Thyroid gland (tissue), 4 donors: ENCODE data around the gene SPTBN4. TPM values are rescaled to one million over a fixed set of nuclear protein-coding genes. Genes with fewer than 3 reads are reported as not detected.

Experiments used
- DNase-seq, 2 donors: peaks; one replicate each; pipeline ENCODE4 v3.0.0-alpha.2; 2019
- H3K27ac ChIP-seq, 3 donors: fragments of 200-600 bp; sonication (generic); 1 replicate in 2 of 3; 2 replicates in 1 of 3; pipeline ENCODE4 v1.5.1; 2016 to 2019; ENCODE audit warnings: mild to moderate bottlenecking in 1 of 3, moderate library complexity in 1 of 3
- H3K27me3 ChIP-seq: fragments of 200-600 bp; sonication (generic); one replicate; pipeline ENCODE4 v1.5.1; 2019
- H3K36me3 ChIP-seq, 2 donors: fragments of 200-600 bp; sonication (generic); one replicate each; pipeline ENCODE4 v1.5.1; 2016 to 2019
- H3K4me1 ChIP-seq, 2 donors: fragments of 200-600 bp; sonication (generic); one replicate each; pipeline ENCODE4 v1.5.1; 2017 to 2019
- H3K4me3 ChIP-seq, 3 donors: fragments of 200-600 bp; sonication (generic); replicated peaks in 1 of 3; 1 replicate in 2 of 3; 2 replicates in 1 of 3; pipeline ENCODE4 v1.5.1; 2016; ENCODE audit warnings: mild to moderate bottlenecking in 1 of 3
- H3K9me3 ChIP-seq: fragments of 200-600 bp; sonication (generic); one replicate; pipeline ENCODE4 v1.5.1; 2017
- POLR2A ChIP-seq, 2 donors: fragments of 450-650 bp; IDR thresholded peaks; one replicate each; pipeline ENCODE4 v1.6.1; 2017; ENCODE audit warnings: antibody characterized with exemption in 2 of 2, mild to moderate bottlenecking in 2 of 2, moderate library complexity in 1 of 2
- WGBS, 2 donors: methylation state at CpG; one replicate each; pipeline ENCODE4 v1.1.5; 2017; 5-methylcytosine and 5-hydroxymethylcytosine counted together
- intact Hi-C: fragments of 100-400 bp; cut with DNase I; formaldehyde crosslinking; loops from one replicate; pipeline ENCODE4 v1.15.1; 2023
- total RNA-seq, 4 donors: library from RNA; depleted of rRNA; stranded (reverse); fragments of >200 nt; gene quantifications; one replicate each; pipeline ENCODE4 v1.2.3, GENCODE V29; 2016
- TF ChIP-seq, protein P1 (sequence below), 6 experiments: fragments of 200-600 bp in 3 of 6; fragments of 450-650 bp in 3 of 6; sonication (generic) in 3 of 6; IDR thresholded peaks; one replicate each; pipeline ENCODE4 v1.5.1; 2016 to 2019; ENCODE audit warnings: antibody characterized with exemption in 6 of 6, mild to moderate bottlenecking in 2 of 6, inconsistent platforms in 1 of 6, moderate library complexity in 1 of 6

Gene SPTBN4
- total RNA-seq, 4 donors from 2014 or later, result 0.67 to 2.7 (median 1.0) TPM

GRCh38 chr19:40583283-40583682 is 116.5 kb downstream of the SPTBN4 start:
- H3K4me3 ChIP-seq, result no peak overlapping the region
- DNase-seq, result no peak
- H3K4me1 ChIP-seq, result no peaks in the 10 kb centered on the region
- intact Hi-C loops, result no loop called here
- TF ChIP-seq POLR2A (IDR thresholded peaks at IDR 0.05), result no peak
- TF ChIP-seq, protein P1, sequence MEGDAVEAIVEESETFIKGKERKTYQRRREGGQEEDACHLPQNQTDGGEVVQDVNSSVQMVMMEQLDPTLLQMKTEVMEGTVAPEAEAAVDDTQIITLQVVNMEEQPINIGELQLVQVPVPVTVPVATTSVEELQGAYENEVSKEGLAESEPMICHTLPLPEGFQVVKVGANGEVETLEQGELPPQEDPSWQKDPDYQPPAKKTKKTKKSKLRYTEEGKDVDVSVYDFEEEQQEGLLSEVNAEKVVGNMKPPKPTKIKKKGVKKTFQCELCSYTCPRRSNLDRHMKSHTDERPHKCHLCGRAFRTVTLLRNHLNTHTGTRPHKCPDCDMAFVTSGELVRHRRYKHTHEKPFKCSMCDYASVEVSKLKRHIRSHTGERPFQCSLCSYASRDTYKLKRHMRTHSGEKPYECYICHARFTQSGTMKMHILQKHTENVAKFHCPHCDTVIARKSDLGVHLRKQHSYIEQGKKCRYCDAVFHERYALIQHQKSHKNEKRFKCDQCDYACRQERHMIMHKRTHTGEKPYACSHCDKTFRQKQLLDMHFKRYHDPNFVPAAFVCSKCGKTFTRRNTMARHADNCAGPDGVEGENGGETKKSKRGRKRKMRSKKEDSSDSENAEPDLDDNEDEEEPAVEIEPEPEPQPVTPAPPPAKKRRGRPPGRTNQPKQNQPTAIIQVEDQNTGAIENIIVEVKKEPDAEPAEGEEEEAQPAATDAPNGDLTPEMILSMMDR (IDR thresholded peaks at IDR 0.05), result no peak
- H3K9me3 ChIP-seq, result no peaks in the 10 kb centered on the region
- no peaks in the 10 kb centered on the region for H3K27me3 ChIP-seq
- 85 to 90% methylated on average over 4 to 14 of the region's 14 CpGs for WGBS, 2 donors
- H3K36me3 ChIP-seq, result peaks cover 16 to 25% of the 10 kb centered on the region in 2 donors
- H3K27ac ChIP-seq, result no peak overlapping the region

DNA sequence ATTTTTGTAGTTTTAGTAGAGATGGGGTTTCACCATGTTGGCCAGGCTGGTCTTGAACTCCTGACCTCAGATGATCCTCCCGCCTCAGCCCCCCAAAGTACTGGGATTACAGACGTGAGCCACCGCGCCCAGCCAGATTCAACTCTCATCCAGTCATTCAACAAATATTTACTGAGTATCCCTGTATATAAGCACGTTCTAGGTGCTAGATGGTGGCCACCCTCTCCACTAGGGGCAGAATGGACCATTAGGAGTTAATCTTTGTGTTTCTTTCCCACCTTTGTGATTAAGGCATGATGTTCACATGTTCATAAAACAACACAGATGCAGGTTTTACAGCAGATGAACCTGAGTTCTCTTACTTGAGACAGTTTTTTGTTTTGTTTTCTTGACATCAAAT is 117.2 kb downstream of the SPTBN4 start:
- Histone ChIP-seq H3K27me3 (no peaks in the 10 kb centered on the region), H3K36me3 (peaks cover 16 to 25% of the 10 kb centered on the region in 2 donors), H3K9me3 (no peaks in the 10 kb centered on the region), H3K4me3 (no peak overlapping the region), H3K4me1 (no peaks in the 10 kb centered on the region), H3K27ac (no peak overlapping the region)
- intact Hi-C loops, result no loop called here
- TF ChIP-seq, protein P1 (IDR thresholded peaks at IDR 0.05), result no peak
- TF ChIP-seq POLR2A (IDR thresholded peaks at IDR 0.05), result no peak
- DNase-seq, result no peak
- WGBS, 2 donors, result 95% methylated on average over 5 of the region's 5 CpGs

DNA sequence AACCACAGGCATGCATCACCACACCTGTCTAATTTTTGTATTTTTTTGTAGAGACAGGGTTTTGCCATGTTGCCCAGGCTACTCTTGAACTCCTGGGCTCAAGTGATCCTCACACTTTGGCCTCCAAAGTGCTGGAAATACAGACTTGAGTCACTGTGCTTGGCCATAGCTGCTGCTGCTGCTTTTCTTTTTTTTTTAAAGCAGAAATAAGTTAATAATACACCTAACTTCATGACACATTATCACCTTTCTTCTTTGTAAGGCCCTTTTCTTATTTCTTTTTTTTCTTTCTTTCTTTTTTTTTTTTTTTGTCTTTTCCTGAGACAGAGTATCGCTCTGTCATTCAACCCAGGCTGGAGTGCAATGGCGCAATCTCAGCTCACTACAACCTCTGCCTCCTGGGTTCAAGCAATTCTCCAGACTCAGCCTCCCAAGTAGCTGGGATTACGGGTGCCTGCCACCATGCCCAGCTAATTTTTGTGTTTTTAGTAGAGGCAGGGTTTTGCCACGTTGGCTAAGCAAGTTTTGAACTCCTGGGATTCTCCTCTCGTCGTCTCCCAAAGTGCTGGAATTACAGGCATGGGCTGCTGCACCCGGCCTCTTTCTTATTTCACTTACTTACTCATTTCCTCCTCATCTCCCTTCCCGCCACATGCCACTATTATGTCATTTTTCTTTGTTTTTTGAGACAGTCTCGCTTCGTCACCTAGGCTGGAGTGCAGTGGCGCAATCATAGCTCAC is 118.6 kb downstream of the SPTBN4 start:
- H3K9me3 ChIP-seq, result no peaks in the 10 kb centered on the region
- no peak overlapping the region for H3K4me3 ChIP-seq
- intact Hi-C loops, result no loop called here
- TF ChIP-seq, protein P1 (IDR thresholded peaks at IDR 0.05), result no peak
- TF ChIP-seq POLR2A (IDR thresholded peaks at IDR 0.05), result no peak
- no peaks in the 10 kb centered on the region for H3K4me1 ChIP-seq
- WGBS, 2 donors, result 91 to 93% methylated on average over 11 of the region's 11 CpGs
- no peaks in the 10 kb centered on the region for H3K27me3 ChIP-seq
- no peak overlapping the region for H3K27ac ChIP-seq
- peaks cover 12 to 21% of the 10 kb centered on the region in 2 donors for H3K36me3 ChIP-seq
- no peak for DNase-seq

GRCh38 chr19:40585982-40586422 is 119.2 kb downstream of the SPTBN4 start:
- no peaks in the 10 kb centered on the region for H3K27me3 ChIP-seq
- peaks cover 11 to 15% of the 10 kb centered on the region in 2 donors for H3K36me3 ChIP-seq
- no peak overlapping the region for H3K27ac ChIP-seq
- H3K9me3 ChIP-seq, result no peaks in the 10 kb centered on the region
- intact Hi-C loops, result no loop called here
- TF ChIP-seq, protein P1 (IDR thresholded peaks at IDR 0.05), result no peak
- TF ChIP-seq POLR2A (IDR thresholded peaks at IDR 0.05), result no peak
- no peak overlapping the region for H3K4me3 ChIP-seq
- H3K4me1 ChIP-seq, result no peaks in the 10 kb centered on the region
- WGBS, 2 donors, result 94 to 95% methylated on average over 2 of the region's 2 CpGs
- DNase-seq, result no peak

DNA sequence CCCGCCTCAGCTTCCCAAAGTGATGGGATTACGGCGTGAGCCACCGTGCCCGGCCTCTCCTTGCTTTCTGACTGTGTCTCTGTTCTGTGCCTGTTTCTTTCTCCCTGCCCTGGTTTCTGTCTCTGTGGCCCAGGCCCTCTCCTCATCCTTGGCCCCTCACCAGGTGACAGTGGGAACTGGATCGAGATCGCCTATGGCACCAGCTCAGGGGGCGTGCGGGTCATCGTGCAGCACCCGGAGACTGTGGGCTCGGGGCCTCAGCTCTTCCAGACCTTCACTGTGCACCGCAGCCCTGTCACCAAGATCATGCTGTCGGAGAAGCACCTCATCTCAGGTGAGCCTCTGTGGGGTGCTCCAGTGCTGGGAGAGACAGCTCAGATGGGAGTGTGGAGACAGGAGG is 119.8 kb downstream of the SPTBN4 start:
- Histone ChIP-seq H3K4me3 (no peak overlapping the region), H3K36me3 (peaks cover 9 to 11% of the 10 kb centered on the region in 2 donors), H3K27ac (no peak overlapping the region), H3K4me1 (no peaks in the 10 kb centered on the region), H3K27me3 (no peaks in the 10 kb centered on the region), H3K9me3 (no peaks in the 10 kb centered on the region)
- 97 to 98% methylated on average over 12 to 14 of the region's 14 CpGs for WGBS, 2 donors
- TF ChIP-seq, protein P1 (IDR thresholded peaks at IDR 0.05), result no peak
- no peak for TF ChIP-seq POLR2A (IDR thresholded peaks at IDR 0.05)
- intact Hi-C loops, result no loop called here
- DNase-seq, result no peak
